Activated naive CD4-positive, alpha-beta T cell treated with Interleukin-2 at 50 U/mL for 16 hours (primary cell): Measurements from ENCODE around the gene F8.
"Not testable (repeated sequence)": the region's sequence is repeated elsewhere in the genome, so short reads cannot be mapped to it uniquely, and the experiment has no call there.

Experiments
- DNase-seq: peaks from one replicate; pipeline ENCODE4 v3.0.0-alpha.2; 2020

F8 gene

GRCh38 chrX:154980330-154981115, 42.0 kb downstream of the F8 start:
- peak; percentile 69 for DNase-seq

GRCh38 chrX:154979629-154980028, 42.9 kb downstream of the F8 start:
- no peak for DNase-seq

DNA sequence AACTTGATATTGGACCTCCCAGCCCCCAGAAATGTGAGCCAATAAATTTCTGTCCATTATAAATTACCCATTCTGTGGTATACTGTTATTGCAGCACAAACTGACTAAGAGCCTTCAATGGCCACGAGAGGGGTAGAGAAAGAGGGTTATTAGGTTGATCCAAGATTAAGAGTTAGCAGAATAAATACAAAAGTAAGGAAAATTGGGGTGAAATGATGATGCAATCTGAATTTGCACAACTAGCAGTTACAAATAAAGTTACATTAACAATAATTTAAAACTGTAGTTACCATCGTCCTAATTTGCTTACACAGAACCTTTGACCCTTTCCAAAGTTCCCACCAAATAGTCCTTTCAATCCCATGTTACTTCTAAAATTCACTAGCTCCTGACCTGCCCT, 54.2 kb downstream of the F8 start:
- DNase-seq, result no peak

DNA sequence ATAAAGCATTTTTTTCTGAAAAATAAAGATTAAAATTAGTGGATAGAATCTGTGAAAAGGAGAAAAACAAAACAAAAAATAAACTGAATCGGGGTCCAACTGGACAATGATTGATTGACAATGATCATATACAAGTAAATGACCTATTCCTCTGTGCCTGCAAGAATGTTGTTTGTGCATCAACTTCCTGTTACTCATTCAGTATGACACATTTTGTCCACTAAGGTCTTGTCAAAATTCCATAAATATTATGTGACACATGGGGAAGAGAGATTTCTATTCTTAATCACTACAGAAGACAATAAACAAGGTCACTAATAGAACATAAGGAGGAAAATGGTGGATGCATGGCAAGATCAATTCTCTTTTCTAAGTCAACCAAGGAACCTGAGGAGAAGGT, 54.9 kb downstream of the F8 start:
- no peak for DNase-seq

GRCh38 chrX:154961947-154962346, 60.6 kb downstream of the F8 start:
- no peak for DNase-seq

- DNase-seq, result not testable (repeated sequence)
These were observed 66.7 kb downstream of the F8 start for GRCh38 chrX:154955799-154956198.

GRCh38 chrX:154939265-154939664, 83.3 kb downstream of the F8 start:
- not testable (repeated sequence) for DNase-seq

- not testable (repeated sequence) for DNase-seq
These were observed 97.8 kb downstream of the F8 start for GRCh38 chrX:154924771-154925170.

DNA sequence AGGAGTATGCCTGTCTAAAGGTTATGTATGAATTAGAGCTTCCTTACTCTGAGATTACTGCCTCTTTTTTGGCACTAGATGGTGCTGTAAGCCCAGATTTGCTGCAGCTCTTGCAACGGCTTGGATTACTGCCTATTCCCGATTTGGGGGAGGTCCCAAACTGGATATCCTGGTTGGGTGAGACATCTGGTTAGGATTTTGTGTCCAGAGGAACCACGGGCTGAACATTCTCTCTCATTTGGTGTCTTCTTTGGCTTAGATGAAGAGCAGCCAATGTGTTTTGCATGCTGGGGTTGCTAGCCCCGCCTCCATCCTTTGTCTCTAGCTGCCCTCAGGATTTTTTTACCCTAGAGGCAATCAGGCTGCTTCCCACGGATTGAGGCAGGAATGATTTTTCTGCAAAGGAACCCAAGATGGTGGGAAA, 104.5 kb downstream of the F8 start:
- DNase-seq, result peak; percentile 2

DNA sequence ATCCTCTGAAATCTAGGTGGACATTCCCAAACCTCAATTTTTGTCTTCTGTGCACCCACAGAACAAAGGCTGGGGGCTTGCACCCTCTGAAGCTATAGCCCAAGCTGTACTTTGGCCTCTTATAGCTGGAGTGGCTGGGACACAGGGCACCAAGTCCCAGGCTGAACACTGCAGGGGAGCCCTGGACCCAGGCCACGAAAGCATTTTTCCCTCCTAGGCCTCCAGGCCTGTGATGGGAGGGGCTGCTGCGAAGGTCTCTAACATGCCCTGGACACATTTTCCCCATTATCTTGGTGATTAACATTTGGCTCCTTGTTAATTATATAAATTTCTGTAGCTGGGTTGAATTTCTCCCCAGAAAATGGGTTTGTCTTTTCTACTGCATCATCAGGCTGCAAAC, 108.5 kb downstream of the F8 start:
- DNase-seq, result no peak

DNA sequence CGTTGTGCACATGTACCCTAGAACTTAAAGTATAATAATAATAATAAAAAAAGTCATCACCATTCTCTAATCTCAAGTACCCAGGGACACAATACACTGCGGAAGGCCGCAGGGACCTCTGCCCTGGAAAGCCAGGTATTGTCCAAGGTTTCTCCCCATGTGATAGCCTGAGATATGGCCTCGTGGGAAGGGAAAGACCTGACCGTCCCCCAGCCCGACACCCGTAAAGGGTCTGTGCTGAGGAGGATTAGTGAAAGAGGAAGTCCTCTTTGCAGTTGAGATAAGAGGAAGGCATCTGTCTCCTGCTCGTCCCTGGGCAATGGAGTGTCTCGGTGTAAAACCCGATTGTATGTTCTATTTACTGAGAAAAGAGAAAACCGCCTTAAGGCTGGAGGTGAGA, 112.0 kb downstream of the F8 start:
- not testable (repeated sequence) for DNase-seq

GRCh38 chrX:154910048-154910447, 112.5 kb downstream of the F8 start:
- not testable (repeated sequence) for DNase-seq

DNA sequence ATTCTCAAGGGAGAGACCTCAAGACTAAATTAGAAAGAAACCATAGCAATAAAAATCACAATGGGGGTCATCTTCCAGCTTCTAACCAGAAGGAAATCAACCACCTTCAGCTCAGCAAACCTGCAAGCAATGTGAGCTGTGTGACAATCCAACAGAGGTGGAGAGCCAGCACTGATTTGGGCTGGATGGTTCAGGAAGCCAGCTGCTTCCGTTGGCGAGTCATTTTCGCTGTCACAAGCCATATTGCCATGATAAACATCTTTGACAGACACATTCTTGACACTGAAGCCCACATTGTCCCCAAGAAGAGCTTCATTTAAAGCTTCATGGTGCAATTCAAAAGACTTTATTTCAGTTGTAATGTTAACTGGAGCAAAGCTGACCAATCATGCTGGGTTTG, 113.7 kb downstream of the F8 start:
- no peak for DNase-seq

GRCh38 chrX:154902408-154902807, 120.1 kb downstream of the F8 start:
- no peak for DNase-seq

DNA sequence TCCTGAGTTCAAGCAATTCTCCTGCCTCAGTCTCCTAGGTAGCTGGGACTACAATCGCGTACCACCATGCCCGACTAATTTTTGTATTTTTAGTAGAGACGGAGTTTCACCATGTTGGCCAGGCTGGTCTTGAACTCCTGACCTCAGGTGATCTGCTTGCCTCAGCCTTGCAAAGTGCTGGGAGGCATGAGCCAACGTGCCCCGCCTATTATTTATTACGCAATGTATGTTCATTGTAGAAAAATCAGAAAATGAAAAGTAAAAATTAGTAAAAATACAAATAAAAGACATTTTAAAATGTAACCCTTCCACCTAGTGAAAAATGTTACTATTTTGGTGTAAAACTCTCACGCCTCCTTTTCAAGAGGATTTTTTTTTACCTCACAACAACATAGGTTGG, 122.2 kb downstream of the F8 start:
- no peak for DNase-seq

DNA sequence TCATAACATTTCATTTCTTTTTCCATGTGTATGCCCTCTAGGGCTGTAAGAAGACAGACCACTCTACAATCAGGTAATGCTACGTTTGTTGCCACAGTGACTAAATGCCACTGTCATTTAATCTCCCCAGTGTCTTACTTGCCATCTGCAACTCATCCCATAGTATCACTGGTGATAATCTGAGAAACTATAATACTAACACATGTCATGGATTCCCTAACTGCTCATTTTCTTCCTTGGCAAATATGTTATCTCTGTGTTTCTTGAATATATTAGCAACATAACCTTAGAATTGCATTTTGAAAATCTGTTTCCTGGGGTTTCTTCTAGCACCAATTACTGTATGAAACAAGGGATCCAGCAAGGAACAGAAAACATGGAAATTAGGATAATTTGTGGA, 130.2 kb downstream of the F8 start:
- DNase-seq, result no peak

- DNase-seq, result no peak
These were observed 131.4 kb downstream of the F8 start for GRCh38 chrX:154890990-154891639.

- DNase-seq, result not testable (repeated sequence)
These were observed 135.7 kb downstream of the F8 start for GRCh38 chrX:154886789-154887221.

DNA sequence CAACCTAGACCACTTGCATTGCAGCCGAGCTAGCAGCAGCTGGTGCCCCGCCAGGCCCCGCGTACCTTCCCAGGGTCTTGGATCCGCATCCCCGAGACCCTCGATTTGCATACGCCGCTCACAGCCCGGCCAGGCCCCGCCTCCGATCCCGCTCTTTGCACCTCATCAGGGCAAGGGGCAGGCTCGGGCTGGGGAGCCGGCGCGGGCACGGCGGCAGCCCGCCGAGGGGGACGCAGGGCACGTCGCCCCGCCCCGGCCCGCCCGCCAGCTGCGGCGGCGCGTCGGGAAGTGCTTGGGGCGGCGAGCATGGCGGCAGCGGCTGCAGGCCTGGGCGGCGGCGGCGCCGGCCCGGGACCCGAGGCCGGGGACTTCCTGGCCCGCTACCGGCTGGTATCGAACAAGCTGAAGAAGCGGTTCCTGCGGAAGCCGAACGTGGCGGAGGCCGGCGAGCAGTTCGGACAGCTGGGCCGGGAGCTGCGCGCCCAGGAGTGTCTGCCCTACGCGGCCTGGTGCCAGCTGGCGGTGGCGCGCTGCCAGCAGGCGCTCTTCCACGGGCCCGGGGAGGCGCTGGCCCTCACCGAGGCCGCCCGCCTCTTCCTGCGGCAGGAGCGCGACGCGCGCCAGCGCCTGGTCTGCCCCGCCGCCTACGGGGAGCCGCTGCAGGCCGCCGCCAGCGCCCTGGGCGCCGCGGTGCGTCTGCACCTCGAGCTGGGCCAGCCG, 136.3 kb downstream of the F8 start, which contains the start of gene F8A1:
TSS of gene F8A1 (plus strand) at position 287 of the 720 bp plus-strand sequence. CDS start at position 307, 20 bp downstream.
- peak; percentile 56 for DNase-seq

DNA sequence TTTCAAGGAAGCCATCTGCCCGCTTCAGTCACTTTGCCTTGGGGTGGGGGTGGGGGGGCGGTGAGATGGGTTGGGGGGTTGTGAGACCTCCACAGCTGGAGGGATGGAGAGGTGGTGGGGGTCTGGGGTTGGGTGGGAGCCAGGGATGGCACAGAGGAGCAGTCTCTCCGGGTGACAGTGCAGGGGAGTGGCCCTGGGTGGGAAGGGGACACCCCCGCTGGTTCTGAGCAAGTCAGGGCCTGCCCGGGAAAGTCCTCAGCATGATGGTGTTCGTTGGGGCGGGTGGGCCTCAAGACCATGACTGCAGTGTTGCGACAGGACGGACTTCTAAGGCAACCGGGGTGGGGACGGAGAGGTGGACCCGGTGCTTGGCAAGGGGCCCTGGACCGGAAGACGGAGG, 137.0 kb downstream of the F8 start:
- peak; percentile 19 for DNase-seq

DNA sequence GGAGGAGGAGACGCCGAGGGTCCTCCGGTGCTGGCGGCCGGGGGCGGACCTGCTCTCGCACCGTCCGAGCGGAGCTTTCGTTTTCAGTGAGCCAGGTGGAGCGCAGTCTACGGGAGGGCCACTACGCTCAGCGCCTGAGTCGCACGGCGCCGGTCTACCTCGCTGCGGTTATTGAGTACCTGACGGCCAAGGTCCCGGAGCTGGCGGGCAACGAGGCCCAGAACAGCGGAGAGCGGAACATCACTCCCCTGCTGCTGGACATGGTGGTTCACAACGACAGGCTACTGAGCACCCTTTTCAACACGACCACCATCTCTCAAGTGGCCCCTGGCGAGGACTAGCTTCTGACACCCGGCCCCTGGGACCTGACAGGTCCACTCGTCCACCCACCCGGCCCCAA, 137.5 kb downstream of the F8 start:
- DNase-seq, result not testable (repeated sequence)

GRCh38 chrX:154884069-154884468, 138.5 kb downstream of the F8 start:
- DNase-seq, result not testable (repeated sequence)

DNA sequence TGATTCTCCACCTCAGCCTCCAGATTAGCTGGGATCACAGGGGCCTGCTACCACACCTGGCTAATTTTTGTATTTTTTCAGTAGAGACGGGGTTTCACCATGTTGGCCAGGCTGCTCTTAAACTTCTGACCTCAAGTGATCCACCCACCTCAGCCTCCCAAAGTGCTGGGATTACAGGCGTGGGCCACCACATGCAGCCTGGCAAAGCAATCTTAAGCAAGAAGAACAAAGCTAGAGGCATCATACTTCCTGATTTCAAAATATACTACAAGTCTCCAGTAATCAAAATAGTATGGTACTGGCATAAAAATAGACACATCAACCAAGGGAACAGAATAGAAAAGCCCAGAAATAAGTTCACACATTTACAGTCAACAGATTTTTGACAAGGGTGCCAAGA, 149.2 kb downstream of the F8 start:
- no peak for DNase-seq

- not testable (repeated sequence) for DNase-seq
These were observed 154.0 kb downstream of the F8 start for GRCh38 chrX:154868522-154868921.
